B cell (primary cell): ENCODE measurements around the gene SATB1.

Experiments
- EZH2 ChIP-seq: IDR thresholded peaks from 2 replicates; pipeline ENCODE4 v1.6.1; 2012; ENCODE audit warnings: borderline replicate concordance, low read depth, mild to moderate bottlenecking, moderate library complexity, low read length; ENCODE audit not compliant: insufficient read depth, poor library complexity, severe bottlenecking
- TF ChIP-seq, protein P1 (sequence below): fragments of 200-600 bp; IDR thresholded peaks from one replicate; pipeline ENCODE4 v1.8.0; 2022; ENCODE audit warnings: antibody characterized with exemption, mild to moderate bottlenecking

DNA sequence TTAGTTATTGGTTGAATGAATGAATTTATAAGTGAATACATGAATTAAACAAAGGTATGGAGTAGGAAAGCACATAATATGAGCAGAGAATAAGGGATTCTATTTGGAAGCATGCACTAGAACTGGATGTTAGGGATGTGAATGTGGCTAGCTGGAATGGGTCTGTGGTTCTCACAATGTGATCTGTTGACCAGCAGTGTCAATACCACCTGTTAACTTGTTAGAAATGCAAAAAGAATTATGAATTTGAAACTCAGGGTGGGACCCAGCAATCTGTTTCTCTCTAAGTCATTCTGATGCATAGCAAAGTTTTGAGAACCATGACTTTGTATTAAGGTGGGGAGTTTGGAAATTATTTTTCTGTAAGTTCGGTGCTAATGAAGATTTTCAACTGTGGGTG is 41.0 kb upstream of the SATB1 start:
- TF ChIP-seq, protein P1, sequence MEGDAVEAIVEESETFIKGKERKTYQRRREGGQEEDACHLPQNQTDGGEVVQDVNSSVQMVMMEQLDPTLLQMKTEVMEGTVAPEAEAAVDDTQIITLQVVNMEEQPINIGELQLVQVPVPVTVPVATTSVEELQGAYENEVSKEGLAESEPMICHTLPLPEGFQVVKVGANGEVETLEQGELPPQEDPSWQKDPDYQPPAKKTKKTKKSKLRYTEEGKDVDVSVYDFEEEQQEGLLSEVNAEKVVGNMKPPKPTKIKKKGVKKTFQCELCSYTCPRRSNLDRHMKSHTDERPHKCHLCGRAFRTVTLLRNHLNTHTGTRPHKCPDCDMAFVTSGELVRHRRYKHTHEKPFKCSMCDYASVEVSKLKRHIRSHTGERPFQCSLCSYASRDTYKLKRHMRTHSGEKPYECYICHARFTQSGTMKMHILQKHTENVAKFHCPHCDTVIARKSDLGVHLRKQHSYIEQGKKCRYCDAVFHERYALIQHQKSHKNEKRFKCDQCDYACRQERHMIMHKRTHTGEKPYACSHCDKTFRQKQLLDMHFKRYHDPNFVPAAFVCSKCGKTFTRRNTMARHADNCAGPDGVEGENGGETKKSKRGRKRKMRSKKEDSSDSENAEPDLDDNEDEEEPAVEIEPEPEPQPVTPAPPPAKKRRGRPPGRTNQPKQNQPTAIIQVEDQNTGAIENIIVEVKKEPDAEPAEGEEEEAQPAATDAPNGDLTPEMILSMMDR, result no peak
- TF ChIP-seq EZH2, result no peak
